NCI-H446 (cell line): ENCODE measurements around the gene HPN.

ENCODE experiments used
- DNase-seq, 2 experiments: peaks; one replicate each; lab custom pipeline; 2025; lab: John Stamatoyannopoulos, UW

The HPN gene

DNA sequence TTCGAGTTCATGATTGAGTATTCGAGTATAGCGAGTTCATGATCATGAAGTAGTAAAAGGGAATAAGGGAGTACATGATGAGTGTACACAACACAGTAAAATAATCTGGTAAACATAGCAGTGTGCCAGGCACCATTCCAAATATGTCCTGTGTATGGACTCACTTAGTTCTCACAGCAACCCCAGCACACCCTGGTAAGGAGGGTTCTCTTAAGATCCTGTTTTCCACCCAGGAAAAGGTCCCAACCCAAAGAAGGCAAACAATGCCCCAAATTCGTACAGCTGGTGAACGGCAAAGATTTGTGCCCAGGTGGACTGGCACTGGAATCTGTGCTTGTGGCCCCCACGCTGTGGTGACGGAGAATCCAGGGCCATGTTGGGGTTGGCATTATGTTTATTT is 21.4 kb downstream of the HPN start:
- no peak for DNase-seq

DNA sequence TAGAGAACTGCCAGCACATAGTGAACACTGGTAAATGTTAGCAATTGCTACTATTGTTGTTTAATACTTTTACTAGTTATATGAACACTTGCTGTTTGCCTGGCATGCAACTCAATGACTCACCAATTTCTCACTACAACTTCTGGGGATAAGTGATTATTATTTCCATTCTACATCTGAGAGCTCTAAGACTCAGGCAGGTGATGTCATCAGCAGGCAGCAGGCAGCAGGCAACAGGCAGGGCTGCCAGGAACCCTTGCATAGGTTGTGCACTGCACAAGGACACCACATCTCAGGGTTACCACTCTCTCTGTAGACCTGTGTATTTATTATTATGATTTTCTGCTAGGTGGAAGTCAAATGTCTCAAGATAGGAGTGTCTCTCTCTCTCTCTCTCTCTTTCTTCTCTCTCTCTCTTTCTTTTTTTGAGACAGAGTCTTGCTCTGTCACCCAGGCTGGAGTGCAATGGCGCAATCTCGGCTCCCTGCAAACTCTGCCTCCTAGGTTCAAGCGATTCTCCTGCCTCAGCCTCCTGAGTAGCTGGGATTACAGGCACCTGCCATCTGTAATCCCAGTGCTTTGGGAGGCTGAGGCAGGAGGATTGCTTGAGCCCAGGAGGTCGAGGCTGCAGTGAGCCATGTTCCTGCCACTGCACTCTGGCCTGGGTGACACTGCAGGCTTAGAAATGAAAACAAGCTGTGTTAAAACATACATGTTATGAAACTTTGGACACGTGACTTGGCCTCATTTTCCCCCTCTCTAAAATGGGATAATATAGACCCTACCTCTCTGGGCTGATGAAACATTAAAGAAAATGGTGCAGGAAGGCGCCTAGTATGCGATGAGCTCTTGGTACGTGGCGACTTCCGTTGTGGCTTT is 22.7 kb downstream of the HPN start:
- no peak for DNase-seq

DNA sequence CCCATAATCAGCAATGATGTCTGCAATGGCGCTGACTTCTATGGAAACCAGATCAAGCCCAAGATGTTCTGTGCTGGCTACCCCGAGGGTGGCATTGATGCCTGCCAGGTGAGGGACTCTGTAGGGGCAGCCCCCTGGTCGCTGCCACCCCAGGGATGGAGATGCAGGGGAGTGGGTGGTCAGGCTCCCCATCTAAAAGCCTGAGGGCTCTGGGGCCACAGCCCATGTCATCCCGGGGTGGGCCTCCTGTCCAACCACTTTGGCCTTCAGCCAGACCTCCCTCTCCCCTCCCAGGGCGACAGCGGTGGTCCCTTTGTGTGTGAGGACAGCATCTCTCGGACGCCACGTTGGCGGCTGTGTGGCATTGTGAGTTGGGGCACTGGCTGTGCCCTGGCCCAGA is 24.1 kb downstream of the HPN start:
- no peak for DNase-seq

DNA sequence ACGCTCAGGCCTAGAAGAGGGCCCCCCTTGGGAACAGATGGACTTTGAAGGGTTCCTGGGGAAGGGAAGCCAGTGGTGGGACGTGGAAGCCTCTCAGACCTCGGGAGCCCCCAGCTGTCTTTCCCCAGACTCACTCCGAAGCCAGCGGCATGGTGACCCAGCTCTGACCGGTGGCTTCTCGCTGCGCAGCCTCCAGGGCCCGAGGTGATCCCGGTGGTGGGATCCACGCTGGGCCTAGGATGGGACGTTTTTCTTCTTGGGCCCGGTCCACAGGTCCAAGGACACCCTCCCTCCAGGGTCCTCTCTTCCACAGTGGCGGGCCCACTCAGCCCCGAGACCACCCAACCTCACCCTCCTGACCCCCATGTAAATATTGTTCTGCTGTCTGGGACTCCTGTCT is 24.6 kb downstream of the HPN start:
- DNase-seq = no peak

DNA sequence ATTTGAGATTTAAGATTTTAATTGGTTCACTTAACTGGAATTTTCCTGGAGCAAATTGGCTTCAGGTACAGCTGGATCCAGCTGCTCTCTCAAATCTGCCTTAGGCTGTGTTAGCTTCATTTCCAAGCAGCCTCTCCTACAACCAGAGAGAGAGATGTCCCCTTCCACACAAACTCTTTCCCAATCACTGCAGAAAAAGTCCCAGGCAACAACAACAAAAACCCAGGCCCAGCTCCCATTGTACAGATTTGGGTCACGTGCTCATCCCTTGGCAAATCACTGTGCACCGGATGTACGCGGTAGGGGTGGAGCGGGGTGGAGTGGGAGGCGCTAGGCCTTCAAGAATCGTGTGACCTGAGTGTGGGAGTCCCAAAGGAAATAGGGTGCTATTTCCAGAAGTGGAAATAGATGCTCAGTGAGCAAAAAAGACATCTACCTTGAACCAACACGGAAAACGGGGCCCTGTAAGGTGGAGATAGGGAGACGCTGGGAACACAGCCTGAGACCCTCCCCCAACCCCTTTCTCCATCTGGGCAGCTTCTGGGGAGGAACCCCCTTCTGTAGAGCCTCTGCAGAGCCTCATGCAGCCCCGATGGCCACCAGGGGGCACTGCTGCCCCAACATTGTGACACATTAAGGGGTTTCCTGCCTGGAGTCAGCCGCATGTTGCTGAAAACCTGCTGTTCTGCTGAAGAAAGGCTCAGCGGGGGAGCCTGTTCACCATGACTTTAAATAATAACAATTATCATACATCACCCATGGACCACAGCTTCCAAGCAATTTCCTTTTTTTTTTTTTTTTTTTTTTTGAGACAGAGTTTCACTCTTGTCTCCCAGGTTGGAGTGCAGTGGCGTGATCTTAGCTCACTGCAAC is 25.4 kb downstream of the HPN start:
- peak; percentile 77 to 87 for DNase-seq

DNA sequence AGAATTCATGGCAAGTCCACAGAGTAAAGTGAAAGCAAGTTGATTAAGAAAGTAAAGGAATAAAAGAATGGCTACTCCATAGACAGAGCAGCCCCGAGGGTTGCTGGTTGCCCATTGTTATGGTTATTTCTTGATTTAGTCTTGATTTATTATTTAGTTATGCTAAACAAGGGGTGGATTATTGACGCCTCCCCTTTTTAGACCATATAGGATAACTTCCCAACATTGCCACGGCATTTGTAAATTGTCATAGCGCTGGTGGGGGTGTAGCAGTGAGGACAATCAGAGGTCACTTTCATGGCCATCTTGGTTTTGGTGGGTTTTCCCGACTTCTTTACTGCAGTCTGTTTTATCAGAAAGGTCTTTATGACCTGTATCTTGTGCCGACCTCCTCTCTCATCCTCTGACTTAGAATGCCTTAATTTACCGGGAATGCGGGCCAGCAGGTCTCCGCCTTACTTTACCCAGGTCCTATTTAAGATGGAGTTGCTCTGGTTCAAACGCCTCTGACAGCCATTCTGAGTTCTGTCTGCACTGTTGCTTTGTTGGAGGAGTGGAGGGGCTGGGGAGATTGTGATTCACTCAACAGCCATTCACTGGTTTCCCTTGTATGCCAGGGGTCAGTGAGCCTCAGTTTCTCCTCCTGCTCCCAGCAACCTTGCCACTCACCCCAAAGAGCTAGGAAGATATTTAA is 27.6 kb downstream of the HPN start:
- DNase-seq = no peak

DNA sequence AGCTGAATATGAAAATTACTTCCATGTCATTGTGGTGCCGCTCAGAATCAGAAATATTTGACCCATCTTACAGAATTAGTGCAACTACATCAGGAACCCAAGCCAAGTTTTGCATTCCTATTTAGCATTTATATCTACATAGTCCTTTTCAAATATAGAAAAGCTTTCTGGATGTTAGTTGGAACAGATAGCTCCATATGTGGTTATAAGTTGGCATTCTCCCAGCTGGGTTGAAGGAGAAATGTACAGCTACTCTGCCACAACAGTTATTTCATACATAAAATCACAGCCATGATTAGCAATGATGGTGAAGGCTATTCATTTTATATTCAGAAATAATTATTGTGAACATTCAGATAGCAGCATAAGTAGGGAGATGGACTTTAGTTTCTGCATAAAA is 28.2 kb downstream of the HPN start:
- peak in 1 of 2 experiments; percentile 10 for DNase-seq

DNA sequence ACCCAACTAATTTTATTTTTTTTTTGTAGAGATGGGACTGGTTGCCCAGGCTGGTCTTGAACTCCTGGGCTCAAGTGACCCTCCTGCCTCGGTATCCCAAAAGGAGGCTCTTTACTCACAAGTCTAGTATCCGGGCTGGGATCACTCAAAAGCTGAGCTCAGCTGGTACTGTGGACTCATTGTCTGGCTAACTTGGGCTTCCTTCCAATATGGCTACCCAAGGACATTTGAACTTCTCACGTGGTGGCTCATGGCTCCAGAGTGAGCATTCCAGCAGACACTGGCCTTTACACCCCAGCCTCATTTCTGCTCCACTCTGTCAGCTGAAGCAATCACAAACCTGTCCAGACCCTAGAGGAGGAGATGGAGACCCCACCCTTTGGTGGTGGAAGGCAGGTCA is 28.9 kb downstream of the HPN start:
- DNase-seq = no peak

DNA sequence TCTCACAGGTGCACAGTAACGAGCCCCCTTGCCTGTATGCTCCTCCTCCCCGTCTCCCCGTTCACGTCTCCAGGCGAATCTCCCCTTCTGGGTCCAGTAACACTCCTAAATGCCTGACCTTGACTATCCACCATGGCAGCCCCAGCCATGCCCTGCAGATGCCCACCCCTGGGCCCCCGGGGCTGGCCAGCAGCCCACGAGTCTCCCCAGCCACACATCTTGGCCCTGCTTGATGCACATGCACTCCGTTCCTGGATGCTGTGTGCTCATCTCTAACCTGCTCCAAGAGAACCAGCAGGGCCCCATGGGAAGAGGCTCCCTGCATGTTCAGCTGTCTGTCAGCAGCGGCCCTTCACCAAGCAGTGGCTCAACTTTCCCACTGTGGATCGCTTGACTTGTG is 32.0 kb downstream of the HPN start:
- no peak for DNase-seq

DNA sequence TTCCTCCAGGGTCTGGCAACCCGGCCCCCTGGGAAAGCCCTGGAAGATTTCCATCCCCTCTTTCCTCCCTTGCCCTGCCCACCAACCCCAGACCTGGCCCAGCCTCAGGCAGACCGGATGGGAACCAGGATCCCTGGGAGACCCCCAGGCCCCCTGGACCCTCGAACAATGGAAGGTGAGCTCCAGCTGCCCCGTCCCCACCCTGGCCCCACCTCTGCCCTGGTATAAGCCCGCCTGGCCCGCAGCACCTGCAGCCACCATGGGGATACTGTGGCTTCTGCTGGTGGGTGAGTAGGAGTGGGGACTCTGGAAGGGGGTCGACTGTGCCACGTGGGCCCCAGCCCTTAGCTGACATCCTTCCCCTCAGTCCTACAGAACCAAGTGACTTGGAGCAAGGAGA is 32.4 kb downstream of the HPN start:
- DNase-seq = no peak

DNA sequence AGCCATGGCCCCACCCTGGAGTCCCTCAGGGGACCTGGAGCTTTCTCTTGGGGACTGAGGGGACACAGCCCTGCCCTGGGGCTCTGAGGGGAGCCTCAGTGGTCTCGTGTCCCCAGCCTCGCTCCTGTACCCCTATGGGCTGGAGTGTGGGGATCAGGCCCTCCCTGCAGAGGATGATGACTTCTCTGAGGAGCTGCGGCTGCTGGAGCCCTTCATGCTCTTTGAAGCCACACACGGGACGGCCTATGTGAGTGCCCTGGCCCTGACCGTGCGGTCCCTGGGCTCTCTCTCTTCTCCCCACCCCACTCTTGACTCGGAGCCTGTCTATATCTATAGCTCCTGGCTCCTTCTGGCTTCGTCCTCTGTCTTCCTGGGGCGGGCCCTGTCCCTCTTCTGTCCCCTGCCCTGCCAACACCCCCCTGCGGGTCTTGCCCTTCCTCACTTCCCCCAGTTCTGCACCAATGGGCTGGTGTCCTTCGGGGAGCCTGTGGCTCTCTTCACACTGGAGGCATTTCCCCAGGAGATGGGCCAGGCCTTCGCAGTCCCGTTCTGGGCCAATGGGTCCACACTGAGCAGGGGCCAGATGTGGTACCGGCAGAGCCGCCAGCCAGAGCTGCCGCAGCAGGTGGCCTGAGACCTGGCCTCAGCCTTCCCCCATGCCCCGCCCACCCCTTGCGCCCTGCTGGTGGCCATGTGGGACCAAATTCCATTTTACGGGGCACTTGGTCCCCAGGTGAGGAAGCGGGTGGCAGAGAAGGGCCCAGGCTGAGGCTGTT is 33.1 kb downstream of the HPN start:
- DNase-seq = no peak

DNA sequence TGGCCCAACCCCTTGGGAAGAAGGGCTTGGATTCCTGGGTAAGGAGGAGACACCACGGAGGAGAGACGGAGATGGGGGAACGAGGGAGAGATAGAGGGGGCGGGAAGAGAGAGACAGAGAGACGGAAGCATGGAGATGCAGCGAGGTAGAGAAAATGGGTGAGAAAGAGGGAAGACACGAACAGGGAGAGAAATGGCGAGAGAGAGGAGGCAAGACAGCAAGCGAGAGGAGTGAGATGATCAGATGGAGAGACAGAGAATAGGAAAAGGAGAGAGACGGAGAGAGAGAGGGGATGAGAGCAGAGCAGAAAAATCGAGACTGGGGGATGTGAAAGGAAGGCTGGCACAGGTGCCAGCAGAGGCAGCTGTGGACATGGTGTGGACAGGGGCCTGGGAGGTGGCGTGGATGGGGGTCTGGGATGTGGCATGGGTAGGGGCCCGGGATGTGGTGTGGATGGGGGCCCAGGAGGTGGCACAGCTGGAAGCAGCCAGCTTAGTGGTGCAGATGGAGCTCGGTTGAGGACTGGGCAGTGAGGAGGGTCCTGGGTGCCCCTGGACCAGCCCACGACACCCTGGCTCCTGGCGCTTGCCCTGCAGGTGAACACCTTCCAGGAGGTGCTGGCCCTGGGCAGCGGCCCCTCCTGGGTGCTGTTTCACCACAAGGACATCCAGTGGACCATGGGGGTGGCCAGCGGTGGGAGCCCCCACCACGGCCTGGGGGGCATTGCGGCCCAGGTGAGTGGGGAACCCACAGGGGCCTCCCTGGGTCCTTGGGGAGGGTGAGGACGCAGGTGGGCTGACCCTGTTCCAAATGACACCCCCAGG is 33.9 kb downstream of the HPN start:
- DNase-seq = no peak

DNA sequence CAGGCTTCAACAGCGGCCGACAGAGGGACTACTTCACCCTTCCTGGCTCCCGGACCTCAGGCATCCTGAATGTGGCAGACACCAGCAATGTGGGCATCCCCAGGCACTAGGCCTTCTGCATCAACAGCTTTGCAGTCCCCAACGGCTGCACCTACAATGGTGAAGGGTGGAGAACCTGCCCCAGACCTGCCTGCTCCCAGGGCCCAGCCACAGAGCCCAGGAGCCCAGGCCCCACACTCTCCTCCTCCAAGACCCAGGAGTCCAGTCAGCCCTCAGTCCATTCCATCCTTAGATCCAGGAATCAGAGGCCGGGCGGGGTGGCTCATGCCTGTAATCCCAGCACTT is 34.5 kb downstream of the HPN start:
- no peak for DNase-seq

DNA sequence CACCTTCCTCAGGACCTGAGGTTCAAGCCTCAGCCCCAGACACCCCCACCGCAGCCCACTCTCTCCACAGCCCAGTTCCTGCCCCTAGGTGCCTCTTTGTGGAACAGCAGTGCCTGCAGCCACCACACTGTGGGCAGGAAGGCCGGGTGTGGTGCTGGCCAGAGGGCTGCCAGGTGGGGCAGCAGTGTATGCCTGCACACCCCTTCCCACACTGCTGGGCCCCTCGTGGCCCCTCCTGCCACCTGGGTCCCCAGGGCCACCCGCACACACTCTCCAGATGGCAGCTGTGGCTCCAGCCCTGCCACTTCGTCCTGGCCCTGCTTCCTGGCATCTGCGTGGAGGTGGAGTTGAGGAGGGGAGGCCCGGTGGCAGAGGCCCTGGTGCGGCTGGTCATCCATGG is 35.1 kb downstream of the HPN start:
- DNase-seq = no peak

DNA sequence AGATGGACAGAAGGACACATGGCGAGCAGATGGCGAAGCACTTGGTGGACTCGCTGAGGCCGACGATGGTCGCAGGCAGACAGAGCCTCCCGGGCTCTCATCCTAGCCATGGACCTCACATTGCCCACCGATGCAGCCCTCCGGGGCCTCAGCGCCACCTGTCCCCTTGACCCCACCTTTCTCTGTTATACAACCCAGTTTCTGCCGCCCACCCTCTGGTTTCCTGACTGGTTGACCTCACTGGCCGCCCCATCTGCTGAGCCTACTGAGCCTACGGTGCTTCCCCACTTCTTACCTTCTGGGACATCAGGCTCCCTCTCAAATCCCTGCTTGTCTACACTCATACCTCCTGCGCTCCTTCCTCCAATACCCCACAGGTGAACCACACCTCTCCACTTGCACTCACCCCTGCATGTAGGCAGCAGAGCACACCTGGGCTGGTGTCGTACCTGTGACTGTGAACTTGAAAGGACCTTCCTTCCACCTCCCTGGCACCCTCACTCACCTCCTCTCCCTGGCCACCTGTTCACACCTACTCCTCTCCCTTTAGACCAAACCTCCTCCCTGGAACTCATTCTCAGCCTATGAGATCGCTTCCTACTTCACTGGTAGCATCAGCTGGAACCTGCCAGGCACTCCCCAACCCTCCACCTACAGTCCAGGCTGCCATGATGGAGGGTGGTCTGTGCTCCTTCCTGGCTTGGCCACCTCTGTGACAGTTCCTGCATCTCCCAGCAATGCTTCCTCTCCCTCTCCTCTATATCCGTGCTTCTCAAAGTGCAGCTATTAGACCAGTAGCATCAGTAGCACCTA is 36.1 kb downstream of the HPN start:
- no peak for DNase-seq

DNA sequence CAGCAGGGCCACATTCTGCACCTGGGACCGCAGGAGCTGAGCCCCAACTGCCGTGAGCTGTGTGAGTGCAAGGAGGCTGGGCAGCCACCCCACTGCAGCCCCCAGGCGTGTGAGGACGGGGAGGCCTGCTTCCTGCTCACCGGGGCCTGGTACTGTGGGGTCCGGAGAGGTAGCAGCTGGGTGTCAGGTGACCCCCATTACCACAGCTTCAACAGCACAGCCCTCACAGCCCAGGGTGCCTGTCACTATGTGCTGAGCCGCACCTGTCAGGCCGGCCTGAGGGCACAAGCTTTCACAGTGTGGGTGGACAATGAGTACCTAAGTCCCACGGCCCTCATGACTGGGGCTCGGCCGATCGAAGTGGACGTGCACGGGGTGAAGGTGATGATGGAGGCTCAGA is 38.3 kb downstream of the HPN start:
- no peak for DNase-seq

DNA sequence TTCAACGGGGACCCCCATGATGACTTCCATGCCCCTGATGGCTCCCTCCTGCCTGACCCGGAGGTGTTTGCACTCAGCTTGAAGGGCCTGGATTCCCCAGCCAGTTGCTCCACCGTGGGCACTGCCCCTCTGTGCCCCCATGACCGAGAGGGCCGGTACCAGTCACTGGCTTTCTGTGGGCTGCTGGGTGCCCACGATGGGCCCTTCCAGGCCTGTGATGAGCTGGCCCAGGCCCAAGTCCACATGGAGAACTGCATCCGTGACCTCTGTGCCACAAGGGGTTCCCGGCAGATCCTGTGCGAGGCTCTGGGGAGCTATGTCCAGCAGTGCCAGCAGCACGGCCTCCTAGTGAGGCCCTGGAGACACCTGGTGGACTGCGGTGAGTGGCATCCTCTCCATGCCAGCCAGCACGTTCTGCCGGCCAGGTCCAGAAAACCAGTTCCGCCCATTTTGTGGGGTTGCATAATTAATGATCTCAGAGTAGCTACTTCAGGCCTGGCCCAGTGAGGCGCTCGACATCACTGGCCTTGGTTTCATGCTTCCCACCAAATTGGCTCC is 39.2 kb downstream of the HPN start:
- DNase-seq = no peak

DNA sequence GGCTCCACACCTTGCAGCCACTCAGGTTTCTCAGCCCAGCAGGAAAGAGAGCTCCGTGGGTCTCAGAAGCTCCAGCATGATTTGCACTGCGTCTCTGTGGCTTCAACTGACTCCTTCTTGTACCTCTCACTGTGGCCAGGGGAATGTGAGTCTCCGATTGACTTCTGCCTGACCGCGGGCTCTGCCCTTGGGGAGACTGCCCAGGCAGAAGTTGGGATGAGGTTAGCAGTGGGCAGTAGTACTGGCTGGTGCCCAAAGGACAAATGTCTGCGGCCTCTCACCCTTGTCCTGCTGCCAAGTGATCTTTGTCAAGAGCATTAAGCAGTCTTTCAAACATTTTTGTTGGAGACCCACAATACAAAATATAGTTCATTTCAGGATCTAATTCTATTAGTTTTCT is 39.7 kb downstream of the HPN start:
- DNase-seq = no peak

DNA sequence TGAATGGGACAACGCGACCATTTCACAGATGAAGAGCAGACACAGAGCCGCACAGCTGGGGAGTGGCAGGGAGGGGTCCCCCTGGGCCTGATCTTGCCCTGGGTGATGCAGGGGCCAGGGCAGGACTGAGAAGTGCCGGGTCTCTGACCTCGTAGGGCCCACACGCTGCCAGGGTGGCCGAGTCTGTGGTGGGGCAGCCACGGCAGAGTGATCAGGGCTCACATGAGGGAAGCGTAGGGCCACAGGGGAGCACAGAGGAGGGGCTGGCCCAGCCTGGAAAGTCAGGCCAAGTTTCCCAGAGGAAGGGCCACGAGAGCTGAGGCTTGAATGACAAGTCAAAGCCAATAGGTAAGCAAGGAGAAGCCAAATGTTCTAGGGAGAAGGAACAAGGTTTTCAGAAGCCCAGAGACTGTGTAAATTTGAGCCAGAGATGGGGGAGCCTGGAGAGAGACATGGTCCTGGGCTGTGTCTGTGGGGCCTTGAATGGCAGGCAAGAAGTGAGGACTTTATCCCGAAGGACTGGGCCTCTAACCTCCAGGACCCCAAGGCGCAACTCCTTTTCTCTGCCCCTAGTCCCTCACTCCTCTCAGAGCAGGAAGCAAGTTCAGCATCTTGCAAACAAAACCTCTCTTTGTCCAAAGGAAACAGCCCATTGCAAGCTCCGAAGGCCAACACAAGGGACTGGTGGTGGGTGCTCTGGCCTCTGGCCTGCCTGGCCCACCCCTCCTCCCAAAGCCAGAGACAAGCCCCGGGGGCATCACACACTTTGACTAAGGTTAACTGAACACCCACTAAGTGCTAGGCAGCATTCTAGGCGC is 42.4 kb downstream of the HPN start:
- no peak for DNase-seq
